HG03520 (cell line): ENCODE data around the gene TCEANC2.

Experiments used
- ATAC-seq: cut with Tn5 transposase; IDR thresholded peaks from one replicate; pipeline ENCODE4 v1.9.1; 2021; ENCODE audit warnings: mild to moderate bottlenecking, moderate library complexity; ENCODE audit not compliant: unreplicated experiment

The TCEANC2 gene

DNA sequence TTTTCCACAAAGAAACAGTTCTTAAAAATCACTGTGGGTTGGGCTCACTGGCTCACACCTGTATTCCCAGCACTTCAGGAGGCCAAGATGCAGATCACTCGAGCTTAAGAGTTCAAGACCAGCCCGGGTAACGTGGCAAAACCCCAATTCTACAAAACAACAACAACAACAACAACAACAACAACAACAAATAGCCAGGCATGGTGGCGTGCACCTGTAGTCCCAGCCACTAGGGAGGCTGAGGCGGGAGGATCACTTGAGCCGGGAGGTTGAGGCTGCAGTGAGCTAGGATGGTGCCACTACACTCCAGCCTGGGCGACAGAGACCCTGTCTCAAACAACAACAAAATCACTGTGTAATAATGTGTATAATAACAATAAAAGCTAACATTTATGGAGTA, 58.6 kb downstream of the TCEANC2 start:
- no peak for ATAC-seq

DNA sequence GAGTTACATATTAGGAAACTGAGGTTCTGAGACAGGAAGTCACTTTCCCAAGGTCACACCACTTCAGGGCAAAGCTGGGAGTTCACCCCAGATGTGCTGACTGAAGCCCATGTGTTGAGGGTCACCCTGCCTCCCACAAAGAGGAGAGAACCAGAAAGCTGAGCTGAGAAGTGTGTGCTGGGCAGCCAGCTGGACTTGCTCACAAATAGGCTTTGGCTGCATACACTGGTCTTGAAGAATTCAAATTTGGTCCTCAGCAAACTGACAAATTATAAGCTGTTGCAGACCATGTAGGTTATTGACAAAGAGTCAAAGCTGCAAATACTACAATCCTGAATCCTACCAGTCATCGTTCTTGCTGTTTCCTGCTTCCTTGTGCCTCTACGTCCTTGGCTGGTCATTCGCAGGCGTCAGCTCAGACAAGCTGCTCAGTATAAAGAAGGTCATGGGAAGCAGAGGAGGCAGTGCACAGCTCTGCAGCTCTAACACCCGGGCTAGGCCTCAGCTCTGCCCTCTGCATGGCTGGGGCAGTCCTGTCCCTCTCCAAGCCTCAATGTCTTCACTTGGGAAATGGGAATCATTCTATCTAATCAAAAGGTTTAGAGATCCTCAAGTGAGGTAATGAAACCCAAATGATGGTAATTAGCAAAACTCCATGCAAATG, 59.4 kb downstream of the TCEANC2 start:
- no peak for ATAC-seq

DNA sequence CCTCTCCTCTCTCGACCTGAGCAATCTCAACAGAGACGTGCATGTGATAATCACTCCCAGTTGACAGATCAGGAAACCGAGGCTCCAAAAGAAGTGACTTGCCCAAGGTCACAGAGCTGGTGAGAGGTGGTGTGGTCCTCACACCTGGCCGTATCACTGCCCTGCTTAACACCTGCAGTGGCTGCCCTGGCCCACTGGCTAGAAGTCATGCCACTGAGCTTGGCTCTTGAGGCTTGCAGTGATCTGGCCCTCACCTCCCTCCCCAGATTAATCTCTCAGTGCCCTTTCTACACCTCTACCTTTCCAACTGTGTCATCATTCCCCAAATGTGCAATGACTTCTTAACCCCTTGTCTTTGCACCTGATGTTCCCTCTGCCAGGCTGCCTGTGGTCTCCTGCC, 60.6 kb downstream of the TCEANC2 start:
- ATAC-seq = no peak

- ATAC-seq = no peak
These were observed 61.5 kb downstream of the TCEANC2 start for GRCh38 chr1:54114955-54115354.

GRCh38 chr1:54115520-54115919, 62.1 kb downstream of the TCEANC2 start:
- ATAC-seq = no peak

DNA sequence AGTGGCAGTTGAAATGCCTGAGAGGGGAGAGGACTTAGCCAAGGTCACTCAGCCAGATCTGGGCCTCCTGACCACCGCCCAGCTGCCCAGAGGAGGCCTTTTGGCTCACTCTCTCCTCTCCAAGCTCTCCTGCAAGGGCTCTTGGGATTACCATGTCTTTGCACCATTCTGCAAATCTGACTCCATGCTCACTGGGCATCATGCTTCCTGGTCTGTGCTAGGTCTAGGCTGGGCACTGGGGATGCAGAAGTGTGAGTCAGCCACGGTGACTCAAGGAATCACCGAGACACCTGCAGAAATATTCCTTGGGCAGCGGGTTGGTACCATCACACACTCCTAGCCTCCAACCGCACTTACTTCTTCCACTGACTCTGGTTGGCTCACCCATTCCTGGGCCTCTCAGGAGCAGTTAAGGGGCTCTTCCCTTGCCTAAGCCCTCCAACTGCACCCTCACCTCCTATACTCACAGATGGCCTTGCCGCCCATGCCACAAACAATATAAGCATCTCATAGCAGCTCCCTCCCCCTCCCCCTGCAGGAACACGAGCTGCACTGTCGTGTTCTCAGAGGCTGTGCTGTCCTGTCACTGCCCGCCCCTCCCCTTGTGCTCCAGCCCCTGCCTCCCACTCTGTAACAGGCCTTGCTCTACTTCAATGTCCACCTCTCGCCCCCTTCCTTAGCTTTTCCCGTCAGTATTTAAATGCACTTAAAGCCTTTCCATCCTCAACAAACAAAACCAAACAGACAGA, 64.6 kb downstream of the TCEANC2 start:
- ATAC-seq = no peak

GRCh38 chr1:54118704-54119103, 65.3 kb downstream of the TCEANC2 start:
- no peak for ATAC-seq

DNA sequence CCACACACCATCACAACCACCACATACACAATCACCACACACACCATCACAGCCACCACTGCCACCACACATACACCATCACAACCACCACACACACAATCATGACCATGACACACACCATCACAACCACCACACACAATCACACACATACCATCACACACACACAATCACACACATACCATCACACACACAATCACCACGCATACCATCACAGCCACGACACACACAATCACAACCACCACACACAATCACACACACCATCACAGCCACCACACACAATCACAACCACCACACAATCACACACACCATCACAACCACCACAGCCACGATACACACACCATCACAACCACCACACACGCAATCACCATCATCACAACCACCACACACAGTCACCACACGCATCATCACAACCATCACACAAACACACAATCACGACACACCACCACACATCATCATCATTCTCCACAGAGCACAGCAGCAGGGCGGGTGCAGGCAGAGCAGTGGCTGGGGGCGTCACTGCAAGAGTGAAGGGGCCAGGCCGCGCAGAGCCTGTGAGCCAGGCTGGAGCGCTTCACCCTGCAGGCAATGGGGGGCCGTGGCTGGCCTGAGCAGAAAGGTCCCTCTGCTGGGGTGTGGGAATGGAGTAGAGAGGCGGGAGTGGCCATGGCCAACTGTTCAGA, 66.8 kb downstream of the TCEANC2 start:
- no peak for ATAC-seq

GRCh38 chr1:54120698-54121481, 67.5 kb downstream of the TCEANC2 start:
- no peak for ATAC-seq

DNA sequence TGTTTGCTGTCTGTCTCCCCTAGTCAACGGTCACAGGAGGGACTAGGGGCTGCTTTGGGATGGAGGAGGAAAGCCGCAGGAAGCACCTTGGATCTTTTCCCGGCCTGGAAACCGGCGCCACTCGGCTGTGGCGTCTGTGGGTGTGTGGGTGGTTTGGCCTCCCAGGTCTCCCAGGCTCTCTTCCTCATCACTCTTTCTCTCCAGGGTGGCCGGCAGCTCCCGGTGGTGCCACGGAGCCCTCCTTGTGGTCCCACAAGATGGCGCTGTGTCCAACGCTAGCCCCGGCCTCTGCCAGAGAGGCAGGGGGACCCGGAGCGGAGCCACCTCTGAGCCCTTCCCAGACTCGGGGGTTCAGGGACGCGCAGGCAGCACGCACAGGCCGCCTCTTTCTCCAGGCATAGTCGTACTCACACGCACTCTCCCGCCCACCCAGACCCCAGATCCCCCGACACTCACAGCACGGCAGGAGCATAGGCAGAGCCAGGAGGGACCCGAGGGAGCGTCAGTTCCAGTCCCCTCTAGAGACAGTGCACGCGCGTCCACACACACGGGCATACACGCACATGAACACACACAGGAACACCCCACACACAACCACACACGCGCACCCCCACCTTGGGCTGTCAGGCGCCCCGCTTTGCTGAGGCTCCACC, 68.2 kb downstream of the TCEANC2 start:
- ATAC-seq = no peak

- ATAC-seq = no peak
These were observed 68.8 kb downstream of the TCEANC2 start for GRCh38 chr1:54122135-54122751.

DNA sequence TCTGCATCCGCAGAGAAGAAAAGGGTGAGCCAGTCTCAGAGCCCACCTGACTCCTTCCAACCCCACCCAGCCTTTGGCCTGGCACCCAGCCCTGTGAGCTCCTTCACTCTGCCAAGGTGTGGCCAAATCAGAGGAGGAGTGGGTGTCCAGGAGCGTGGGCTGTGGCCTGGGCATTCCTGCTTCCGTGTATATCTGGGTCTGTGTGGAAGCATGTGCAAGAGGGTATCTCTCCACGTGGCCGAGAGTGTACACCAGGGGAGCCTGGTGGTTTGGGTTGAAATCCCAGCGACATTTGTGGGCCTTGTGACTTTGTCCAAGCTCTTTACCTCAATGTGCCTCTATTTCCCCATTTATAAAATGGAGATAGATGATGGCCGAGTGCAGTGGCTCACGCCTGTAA, 69.6 kb downstream of the TCEANC2 start:
- ATAC-seq = no peak

- no peak for ATAC-seq
These were observed 71.1 kb downstream of the TCEANC2 start for GRCh38 chr1:54124472-54124871.

DNA sequence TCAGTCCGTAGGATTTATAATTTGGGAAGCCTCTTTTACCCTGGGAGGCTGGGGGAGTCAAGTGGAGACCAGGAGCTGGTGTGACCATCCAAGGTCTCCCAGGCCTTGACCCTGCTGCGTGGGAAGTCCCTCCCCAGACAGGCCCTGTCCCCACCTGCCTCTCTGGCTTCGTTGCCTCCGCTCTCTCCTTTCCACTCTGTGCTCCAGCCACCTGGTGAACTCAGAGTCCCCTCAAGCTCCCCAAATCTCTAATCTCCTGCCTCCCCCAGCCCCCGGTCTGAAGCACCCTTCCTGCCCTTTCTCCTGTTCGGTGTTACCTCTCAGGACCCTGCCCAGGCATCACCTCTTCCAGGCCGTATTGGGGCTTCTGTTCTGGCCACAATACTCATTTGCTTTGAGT, 71.5 kb downstream of the TCEANC2 start:
- ATAC-seq = no peak

DNA sequence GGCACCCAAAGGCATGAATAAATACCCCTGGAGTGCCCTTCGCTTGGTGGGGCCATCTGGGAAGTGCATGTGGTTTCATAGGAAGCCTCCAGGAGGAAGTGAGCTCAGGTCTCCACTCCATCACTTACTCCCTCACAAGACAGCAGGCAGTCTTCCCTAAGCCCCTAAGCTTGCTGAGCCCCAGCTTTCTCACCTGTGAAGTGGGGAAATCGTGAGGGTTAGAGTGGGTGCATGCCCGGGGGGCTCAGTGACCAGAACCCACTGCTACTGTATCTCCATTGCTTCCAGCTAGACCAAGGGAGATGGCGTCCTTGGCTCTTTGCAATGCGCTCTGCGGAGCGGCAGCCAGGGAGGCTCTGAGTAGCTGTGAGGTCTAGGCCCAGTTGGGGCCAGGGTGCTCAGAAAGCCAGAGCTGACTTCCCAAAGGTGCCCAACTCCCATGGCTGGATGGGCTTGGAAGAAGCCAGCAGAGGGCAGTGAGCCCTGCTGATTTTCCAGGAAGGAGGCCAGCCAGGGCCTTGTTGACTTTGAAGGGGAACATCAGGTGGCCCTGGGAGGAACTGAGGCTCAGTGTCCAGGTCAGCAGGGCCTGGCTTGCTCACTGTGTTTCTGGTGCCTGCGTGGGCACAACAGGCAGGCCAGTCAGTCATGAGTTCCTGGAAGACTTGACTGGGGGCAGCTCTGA, 72.1 kb downstream of the TCEANC2 start:
- no peak for ATAC-seq

DNA sequence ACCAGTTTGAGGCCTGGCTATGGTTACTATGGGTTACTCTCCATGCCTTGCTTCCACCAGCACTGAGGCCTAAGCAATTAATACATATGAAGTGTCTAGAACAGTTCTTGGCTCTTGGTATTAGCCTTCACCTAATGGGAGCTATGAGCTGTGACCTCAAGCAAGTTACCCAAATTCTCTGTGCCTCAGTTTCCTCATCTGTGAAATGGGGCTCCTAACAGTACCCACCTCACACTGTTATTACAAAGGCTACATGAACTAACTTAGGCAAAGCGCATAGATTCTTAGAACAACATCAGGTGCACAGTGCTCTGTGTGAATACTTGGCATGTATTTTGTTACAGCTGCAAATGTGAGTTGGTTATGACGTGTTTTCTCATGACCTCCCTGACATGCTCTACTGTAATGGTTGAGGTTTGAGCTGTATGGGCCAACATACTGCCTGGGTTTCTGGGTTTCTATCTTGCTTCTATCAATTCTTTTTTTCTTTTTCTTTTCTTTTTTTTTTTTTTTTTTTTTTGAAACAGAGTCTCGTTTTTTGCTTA, 72.9 kb downstream of the TCEANC2 start:
- no peak for ATAC-seq

GRCh38 chr1:54127594-54128300, 74.3 kb downstream of the TCEANC2 start:
- no peak for ATAC-seq

- ATAC-seq = no peak
These were observed 76.5 kb downstream of the TCEANC2 start for GRCh38 chr1:54129858-54130257.

GRCh38 chr1:54131419-54131818, 78.0 kb downstream of the TCEANC2 start:
- no peak for ATAC-seq
